GM21825 (cell line): ENCODE data around the gene NPHP3.
A peak's percentile ranks its signal among the peaks of the same experiment; 100 is the strongest.
"Not testable (repeated sequence)": the region's sequence is repeated elsewhere in the genome, so short reads cannot be mapped to it uniquely, and the experiment has no call there.

ENCODE experiments used
- ATAC-seq: cut with Tn5 transposase; IDR thresholded peaks from one replicate; pipeline ENCODE4 v1.9.1; 2021; ENCODE audit warnings: mild to moderate bottlenecking, moderate library complexity; ENCODE audit not compliant: unreplicated experiment

Gene NPHP3

GRCh38 chr3:132722165-132723023, at the start of gene NPHP3:
NPHP3 (minus strand) TSS chr3:132722409; CDS start chr3:132722355, 54 bp downstream.
- ATAC-seq, result peak; percentile 81

DNA sequence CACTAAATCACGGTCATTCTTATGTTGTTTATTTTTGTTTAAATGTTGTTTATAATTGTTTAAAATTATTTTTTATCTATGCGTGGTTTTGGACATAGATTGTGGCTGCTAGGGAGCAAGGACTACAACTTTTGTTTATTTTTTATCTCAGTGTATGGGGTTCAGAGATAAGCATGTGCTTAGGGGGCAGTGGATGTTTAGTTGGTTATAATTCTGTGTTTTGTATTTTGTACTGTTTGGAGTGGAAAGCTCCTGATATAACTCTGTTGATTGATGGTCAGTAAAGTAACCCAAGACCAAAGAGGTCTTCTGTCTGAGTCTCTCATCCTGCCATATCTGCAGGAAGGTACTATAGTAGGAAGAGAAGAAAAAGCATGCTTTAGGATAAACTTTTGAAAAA, 36.5 kb upstream of the NPHP3 start:
- no peak for ATAC-seq

DNA sequence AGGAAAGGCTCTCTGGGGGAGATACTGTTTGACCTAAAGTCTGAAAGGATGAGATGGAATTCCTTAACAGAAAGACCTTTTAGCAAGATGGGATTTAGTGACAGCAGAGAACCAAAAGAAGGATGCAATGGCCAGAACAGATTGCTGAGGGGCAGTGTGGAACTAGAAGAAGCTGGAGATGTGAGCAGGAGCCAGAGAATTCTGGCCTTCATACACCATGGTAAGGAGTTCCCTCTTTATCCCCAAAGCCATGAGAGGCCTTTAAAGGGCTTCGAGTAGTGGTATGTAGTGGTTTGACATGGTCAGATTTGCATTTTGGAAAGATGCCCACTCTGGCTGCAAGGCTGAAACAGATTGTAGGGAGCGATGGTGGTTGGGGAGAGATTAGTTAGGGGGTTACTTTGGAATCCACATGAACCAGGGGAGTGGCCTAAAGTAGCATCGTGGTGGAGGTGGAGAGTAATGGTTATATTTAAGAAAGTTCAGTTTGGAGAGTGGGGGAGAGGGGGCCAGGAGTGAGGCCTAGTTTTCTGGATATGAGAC, 34.0 kb upstream of the NPHP3 start:
- ATAC-seq, result no peak

DNA sequence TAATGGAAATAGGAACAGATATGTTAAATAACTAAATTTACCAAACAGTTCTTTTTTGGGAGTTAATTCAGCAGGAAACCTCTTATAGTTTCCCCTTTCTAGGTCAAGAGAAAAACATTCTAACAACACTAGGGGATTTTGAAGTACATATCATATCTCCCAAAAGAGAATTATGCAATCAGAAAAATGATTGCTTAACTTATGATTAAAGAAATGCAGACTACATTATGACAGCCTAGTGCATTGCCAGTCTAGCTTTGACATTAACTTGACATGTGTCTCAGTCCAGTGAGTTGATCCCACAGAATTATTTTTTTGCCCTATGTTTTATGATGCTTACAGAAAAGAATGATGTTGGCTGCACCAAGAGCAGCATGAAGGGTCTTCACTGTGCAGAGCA, 31.7 kb upstream of the NPHP3 start:
- no peak for ATAC-seq

GRCh38 chr3:132749786-132750185, 27.6 kb upstream of the NPHP3 start:
- ATAC-seq, result no peak

DNA sequence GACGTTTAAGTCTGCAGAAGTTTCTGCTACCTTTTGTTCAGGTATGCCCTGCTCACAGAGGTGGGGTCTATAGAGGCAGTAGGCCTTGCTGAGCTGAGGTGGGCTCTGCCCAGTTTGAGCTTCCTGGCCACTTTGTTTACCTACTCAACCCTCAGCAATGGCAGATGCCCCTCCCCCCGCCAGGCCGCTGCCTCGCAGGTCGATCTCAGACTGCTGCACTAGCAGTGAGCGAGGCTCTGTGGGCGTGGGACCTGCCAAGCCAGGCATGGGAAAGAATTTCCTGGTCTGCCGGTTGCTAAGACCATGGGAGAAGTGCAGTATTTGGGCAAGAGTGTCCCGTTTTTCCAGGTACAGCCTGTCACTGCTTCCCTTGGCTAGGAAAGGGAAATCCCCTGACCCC, 24.5 kb upstream of the NPHP3 start:
- not testable (repeated sequence) for ATAC-seq

DNA sequence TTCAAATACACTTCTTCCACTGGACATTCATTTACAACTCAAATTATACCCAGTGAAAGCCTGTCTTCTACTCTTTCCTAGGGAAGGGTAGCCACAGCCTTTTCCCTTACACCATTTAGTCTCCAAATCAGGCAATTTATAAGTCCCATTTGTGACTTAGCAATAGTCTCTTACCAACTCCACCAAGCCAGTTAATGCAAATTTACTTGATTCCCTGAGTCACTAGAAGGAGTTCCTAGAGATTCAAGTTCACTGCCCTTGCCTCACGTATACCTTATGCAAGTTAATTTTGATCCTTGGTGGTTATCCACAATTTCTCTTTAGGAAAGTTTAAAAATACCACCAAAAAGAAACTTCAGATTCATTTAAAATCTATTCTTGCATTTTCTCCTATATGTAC, 16.1 kb upstream of the NPHP3 start:
- no peak for ATAC-seq

- ATAC-seq, result no peak
Observed at GRCh38 chr3:132735589-132735988, 13.4 kb upstream of the NPHP3 start.

- ATAC-seq, result no peak
Observed at GRCh38 chr3:132730891-132731580, 8.8 kb upstream of the NPHP3 start.

- ATAC-seq, result no peak
Observed at GRCh38 chr3:132726341-132726823, 4.2 kb upstream of the NPHP3 start.

GRCh38 chr3:132723024-132723950, 1.1 kb upstream of the NPHP3 start:
- no peak for ATAC-seq

GRCh38 chr3:132721479-132722164, 587 bp downstream of the NPHP3 start:
- no peak for ATAC-seq

DNA sequence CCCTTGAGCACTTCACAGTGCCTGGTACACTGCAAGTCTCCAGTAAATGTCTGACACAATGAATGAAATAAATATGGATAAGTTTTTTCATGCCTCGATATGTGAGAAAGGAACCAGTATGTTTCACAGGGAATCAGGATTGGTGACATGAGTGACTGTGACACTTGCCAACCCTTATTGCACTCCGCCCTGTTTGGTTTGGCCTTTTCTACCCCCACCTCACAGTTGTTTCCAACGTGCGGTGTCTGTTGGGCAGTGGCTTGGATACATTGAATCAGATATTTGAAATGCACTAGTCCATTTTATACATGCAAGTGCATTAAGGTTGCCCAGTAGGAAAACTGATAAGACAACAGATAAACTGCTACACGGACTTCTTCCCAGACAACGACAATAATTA, 2.0 kb downstream of the NPHP3 start:
- ATAC-seq, result no peak

DNA sequence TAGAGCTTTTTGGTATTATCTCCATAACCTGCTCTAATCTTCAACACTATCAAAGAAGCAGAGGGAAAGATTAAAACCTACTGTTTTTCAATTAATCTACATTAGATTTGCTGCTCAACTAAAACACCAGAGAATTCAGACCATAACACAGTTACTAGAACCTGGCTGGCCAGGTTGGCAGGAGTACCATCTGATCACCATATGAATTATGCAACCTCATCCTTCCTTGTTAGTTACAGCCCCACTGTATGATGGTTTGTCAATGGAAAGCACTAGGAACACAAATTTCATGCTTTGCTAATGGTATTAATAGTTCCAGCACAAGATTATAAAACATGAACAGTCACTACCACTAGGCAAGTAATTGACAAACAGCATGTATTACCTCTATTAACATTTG, 5.8 kb downstream of the NPHP3 start:
- no peak for ATAC-seq

DNA sequence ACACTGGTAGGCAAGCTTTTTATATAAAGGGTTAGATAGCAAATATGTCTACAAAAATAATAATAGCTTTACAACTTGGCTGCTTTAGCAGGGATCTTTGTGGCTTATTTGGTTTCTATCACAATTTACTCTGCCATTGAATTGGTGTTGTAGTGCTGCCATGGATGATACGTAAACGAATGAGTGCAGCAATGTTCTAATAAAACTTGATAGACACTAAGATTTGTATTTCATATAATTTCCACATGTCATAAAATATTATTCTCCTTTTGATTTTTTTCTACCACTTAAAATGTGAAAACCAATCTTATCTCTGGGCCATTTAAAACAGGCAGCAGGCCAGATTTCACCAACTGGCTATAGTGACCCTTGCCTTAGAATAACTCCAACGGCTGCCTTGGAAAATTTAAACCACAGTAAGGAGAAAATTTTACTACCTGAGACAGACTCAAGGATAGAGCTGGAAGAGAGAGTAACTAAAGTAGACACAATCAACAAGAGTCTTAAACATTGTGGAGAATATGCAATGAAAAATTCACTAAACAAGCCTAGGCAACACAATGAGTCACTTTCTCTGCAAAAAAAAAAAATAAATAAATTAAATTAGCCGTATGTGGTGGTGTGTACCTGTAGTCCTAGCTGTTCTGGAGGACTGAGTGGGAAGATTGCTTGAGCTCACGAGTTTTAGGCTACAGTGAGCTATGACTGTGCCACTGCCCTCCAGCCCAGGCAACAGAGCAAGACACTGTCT, 8.1 kb downstream of the NPHP3 start:
- ATAC-seq, result no peak

- no peak for ATAC-seq
Observed at GRCh38 chr3:132710311-132710710, 11.9 kb downstream of the NPHP3 start.

DNA sequence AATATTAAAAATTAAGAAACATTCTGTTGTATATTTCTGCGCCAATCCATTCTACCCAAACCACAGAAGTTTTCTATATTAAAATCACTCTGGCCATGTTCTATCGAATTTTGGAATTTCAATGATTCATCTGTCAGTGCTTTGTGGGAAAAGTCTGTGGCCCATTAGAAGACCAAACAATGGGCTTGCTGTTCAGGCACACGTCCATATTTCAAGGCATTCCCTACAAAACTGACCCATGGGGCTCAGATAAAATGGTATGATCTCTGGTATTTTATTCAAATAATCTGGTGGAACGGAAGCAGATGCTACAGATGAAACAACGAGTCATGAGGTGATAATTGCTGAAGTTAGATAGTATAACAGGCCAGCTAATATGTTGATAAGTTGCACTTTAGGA, 12.4 kb downstream of the NPHP3 start:
- ATAC-seq, result no peak

GRCh38 chr3:132703733-132704132, 18.5 kb downstream of the NPHP3 start:
- no peak for ATAC-seq

GRCh38 chr3:132695422-132695821, 26.8 kb downstream of the NPHP3 start:
- no peak for ATAC-seq
